ENCODE data around the gene AAMP.

DNA sequence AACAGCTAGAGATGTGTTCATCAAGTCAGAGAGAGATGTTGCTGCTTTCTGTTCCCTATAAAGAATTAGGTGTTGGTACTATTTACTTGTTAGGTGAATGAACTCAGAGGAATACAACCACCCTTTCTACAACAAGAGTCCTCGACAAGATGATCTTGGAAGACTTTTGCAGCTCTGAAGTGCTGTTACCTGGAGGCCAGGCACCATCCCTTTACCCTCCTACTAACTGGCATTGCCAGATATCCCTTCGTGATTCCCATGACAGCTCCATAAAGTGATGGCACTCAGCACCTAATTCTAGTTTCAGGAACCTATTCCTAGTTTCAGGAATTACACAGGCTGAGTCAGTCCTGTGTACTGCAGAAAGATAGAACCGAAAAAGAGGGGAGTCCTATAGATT, 43.0 kb downstream of the AAMP start:
- TF ChIP-seq CTCF (IDR thresholded peaks at IDR 0.05; ENCODE audit: low read length) (no peak), EZH2 (IDR thresholded peaks at IDR 0.05; ENCODE audit: borderline replicate concordance, low read length) (no peak)
